ENCODE data around the gene CPED1.
"Not testable (repeated sequence)": the region's sequence is repeated elsewhere in the genome, so short reads cannot be mapped to it uniquely, and the experiment has no call there.

CPED1 gene

GRCh38 chr7:121043314-121044234, 55.1 kb downstream of the CPED1 start:
- DNase-seq = no peak

- no peak for DNase-seq
Observed at GRCh38 chr7:121045090-121045489, 56.6 kb downstream of the CPED1 start.

GRCh38 chr7:121046009-121046408, 57.5 kb downstream of the CPED1 start:
- no peak for DNase-seq

- no peak for DNase-seq
Observed at GRCh38 chr7:121046893-121047468, 58.5 kb downstream of the CPED1 start.

- DNase-seq = no peak
Observed at GRCh38 chr7:121048195-121048594, 59.7 kb downstream of the CPED1 start.

GRCh38 chr7:121049028-121049791, 60.7 kb downstream of the CPED1 start:
- DNase-seq = no peak

GRCh38 chr7:121049897-121050296, 61.4 kb downstream of the CPED1 start:
- DNase-seq = no peak

GRCh38 chr7:121053219-121053618, 64.7 kb downstream of the CPED1 start:
- no peak for DNase-seq

- no peak for DNase-seq
Observed at GRCh38 chr7:121054925-121055324, 66.4 kb downstream of the CPED1 start.

GRCh38 chr7:121057878-121058277, 69.4 kb downstream of the CPED1 start:
- DNase-seq = no peak

GRCh38 chr7:121058975-121059374, 70.5 kb downstream of the CPED1 start:
- DNase-seq = no peak

GRCh38 chr7:121059979-121060509, 71.5 kb downstream of the CPED1 start:
- DNase-seq = not testable (repeated sequence)

- no peak for DNase-seq
Observed at GRCh38 chr7:121061677-121062582, 73.4 kb downstream of the CPED1 start.

- DNase-seq = no peak
Observed at GRCh38 chr7:121062671-121063279, 74.3 kb downstream of the CPED1 start.

- not testable (repeated sequence) for DNase-seq
Observed at GRCh38 chr7:121067717-121068116, 79.2 kb downstream of the CPED1 start.

GRCh38 chr7:121069346-121070100, 81.0 kb downstream of the CPED1 start:
- no peak for DNase-seq

- DNase-seq = no peak
Observed at GRCh38 chr7:121071132-121071531, 82.6 kb downstream of the CPED1 start.

- no peak for DNase-seq
Observed at GRCh38 chr7:121071662-121072061, 83.2 kb downstream of the CPED1 start.

- no peak for DNase-seq
Observed at GRCh38 chr7:121072826-121073225, 84.3 kb downstream of the CPED1 start.

GRCh38 chr7:121073463-121074099, 85.1 kb downstream of the CPED1 start:
- no peak for DNase-seq
